HepG2 (cell line): ENCODE data around the gene NEURL1. TPM values are rescaled to one million over a fixed set of nuclear protein-coding genes. Genes with fewer than 3 reads are reported as not detected.

ENCODE experiments used
- ATAC-seq: fragments of 200-7000 bp; cut with Tn5 transposase; 3 replicates; pipeline ENCODE4 v1.9.1; 2020; ENCODE audit warnings: mild to moderate bottlenecking, moderate library complexity
- BruUV-seq: library from RNA; stranded (reverse); fragments of 400-500 nt; replicated peaks from 2 replicates; lab custom pipeline; 2021; lab: Mats Ljungman, UMichigan
- CTCF ChIA-PET: fragments of 300-600 bp; formaldehyde crosslinking; extraction: SDS; loops from one replicate; lab custom pipeline; 2021; ENCODE audit warnings: low total read pairs, inconsistent platforms, low intra/inter-chr PET ratio; lab: Yijun Ruan, JAX
- POLR2A ChIA-PET: fragments of 350-600 bp; sonication (Branson Sonifier 250); formaldehyde crosslinking; loops from one replicate; lab custom pipeline; 2020; ENCODE audit warnings: antibody characterized with exemption, inconsistent platforms; lab: Yijun Ruan, JAX
- DNase-seq: peaks from one replicate; pipeline ENCODE4 v3.0.0-alpha.2; 2015; ENCODE audit warnings: low spot score
- FAIRE-seq: peaks from 3 replicates; lab custom pipeline; 2011; peaks lifted over from hg19 to GRCh38; lab: Jason Lieb, UNC
- H2AFZ ChIP-seq: one replicate; pipeline ENCODE4 v1.6.1; 2011; ENCODE audit warnings: low read length, inconsistent platforms
- H3K27ac ChIP-seq: fragments of 300-600 bp; 3 replicates; pipeline ENCODE4 v1.8.0; 2011; ENCODE audit warnings: mixed run types, mild to moderate bottlenecking, mixed read lengths, low read length, inconsistent platforms; ENCODE audit not compliant: insufficient read depth; ENCODE audit errors: extremely low read length
- H3K27me3 ChIP-seq, 2 experiments: fragments of 200-600 bp in 1 of 2; 2 replicates in 1 of 2; 3 replicates in 1 of 2; pipeline versions ENCODE4 v1.6.0 to v1.8.0; 2011; ENCODE audit warnings: low read length in 2 of 2, mild to moderate bottlenecking in 2 of 2, moderate library complexity in 2 of 2, inconsistent platforms in 1 of 2; ENCODE audit not compliant: insufficient read depth in 2 of 2, control insufficient read depth in 1 of 2
- H3K36me3 ChIP-seq, 2 experiments: fragments of 200-600 bp in 1 of 2; replicated peaks in 1 of 2; 2 replicates in 1 of 2; 3 replicates in 1 of 2; pipeline versions ENCODE4 v1.5.1 to v1.8.0; 2011; ENCODE audit warnings: low read length in 2 of 2, inconsistent platforms in 1 of 2; ENCODE audit not compliant: insufficient read depth in 2 of 2, control insufficient read depth in 1 of 2
- H3K4me1 ChIP-seq: 2 replicates; pipeline ENCODE4 v1.5.1; 2012; ENCODE audit warnings: low read length, inconsistent platforms; ENCODE audit not compliant: insufficient read depth
- H3K4me2 ChIP-seq: 2 replicates; pipeline ENCODE4 v1.6.0; 2011; ENCODE audit warnings: low read depth, low read length, inconsistent platforms
- H3K4me3 ChIP-seq, 3 experiments: fragments of 200-600 bp in 1 of 3; sonication (generic), shearing (Covaris generic) in 1 of 3; replicated peaks in 1 of 3; 2 replicates each; pipeline ENCODE4 v1.5.1; 2011 to 2016; ENCODE audit warnings: low read length in 3 of 3, inconsistent platforms in 2 of 3, low read depth in 2 of 3, mild to moderate bottlenecking in 2 of 3, control low read depth in 1 of 3, mixed read lengths in 1 of 3; ENCODE audit not compliant: insufficient read depth in 1 of 3
- H3K79me2 ChIP-seq: one replicate; pipeline ENCODE4 v1.6.1; 2011; ENCODE audit warnings: low read length, inconsistent platforms; ENCODE audit not compliant: insufficient read depth
- H3K9ac ChIP-seq: 2 replicates; pipeline ENCODE4 v1.6.0; 2011; ENCODE audit warnings: mild to moderate bottlenecking, low read depth, low read length, inconsistent platforms; ENCODE audit not compliant: insufficient read depth
- H3K9me3 ChIP-seq: 2 replicates; pipeline ENCODE4 v1.5.1; 2012; ENCODE audit warnings: mild to moderate bottlenecking, low read length
- H4K20me1 ChIP-seq: 2 replicates; pipeline ENCODE4 v1.6.0; 2011; ENCODE audit warnings: inconsistent platforms, mild to moderate bottlenecking, low read length, moderate library complexity; ENCODE audit not compliant: insufficient read depth
- ATF7-NPFF ChIP-seq: sonication (generic); formaldehyde crosslinking; IDR thresholded peaks from 2 replicates; pipeline ENCODE4 v1.8.1; 2023; ENCODE audit warnings: mild to moderate bottlenecking, low read depth, missing genetic modification reagents, moderate library complexity
- CAMTA2 ChIP-seq: sonication (generic); formaldehyde crosslinking; IDR thresholded peaks from 2 replicates; pipeline ENCODE4 v1.4.0; 2020; ENCODE audit warnings: mild to moderate bottlenecking, missing genetic modification reagents, borderline replicate concordance
- DNMT1 ChIP-seq: sonication (generic); formaldehyde crosslinking; IDR thresholded peaks from 2 replicates; pipeline ENCODE4 v1.5.1; 2020; ENCODE audit warnings: mild to moderate bottlenecking, missing genetic modification reagents
- EED ChIP-seq: sonication (generic); formaldehyde crosslinking; IDR thresholded peaks from 2 replicates; pipeline ENCODE4 v1.5.0; 2020; ENCODE audit warnings: mild to moderate bottlenecking, missing genetic modification reagents
- SSRP1 ChIP-seq: IDR thresholded peaks from 2 replicates; pipeline ENCODE4 v1.6.1; 2016; ENCODE audit warnings: control low read depth
- YEATS2 ChIP-seq: sonication (generic); formaldehyde crosslinking; IDR thresholded peaks from 2 replicates; pipeline ENCODE4 v1.4.0; 2020; ENCODE audit warnings: missing genetic modification reagents, borderline replicate concordance
- ZBTB3 ChIP-seq: sonication (generic); formaldehyde crosslinking; IDR thresholded peaks from 2 replicates; pipeline ENCODE4 v1.4.0; 2020; ENCODE audit warnings: low read depth, mild to moderate bottlenecking, moderate library complexity, missing genetic modification reagents, borderline replicate concordance
- ZNF569 ChIP-seq: sonication (generic); formaldehyde crosslinking; IDR thresholded peaks from 2 replicates; pipeline ENCODE4 v1.5.0; 2020; ENCODE audit warnings: mild to moderate bottlenecking, missing genetic modification reagents, moderate library complexity, borderline replicate concordance
- ZNF7 ChIP-seq: IDR thresholded peaks from 2 replicates; pipeline ENCODE4 v1.6.1; 2016; ENCODE audit warnings: missing biosample characterization, missing genetic modification reagents
- ZNF720 ChIP-seq: sonication (generic); formaldehyde crosslinking; IDR thresholded peaks from 2 replicates; pipeline ENCODE4 v1.4.0; 2020; ENCODE audit warnings: missing genetic modification reagents
- ZNF724P ChIP-seq: sonication (generic); formaldehyde crosslinking; IDR thresholded peaks from 2 replicates; pipeline ENCODE4 v1.8.0; 2022; ENCODE audit warnings: missing genetic modification reagents, borderline replicate concordance
- ZNF773 ChIP-seq: sonication (generic); formaldehyde crosslinking; IDR thresholded peaks from 2 replicates; pipeline ENCODE4 v1.4.0; 2020; ENCODE audit warnings: missing genetic modification reagents, borderline replicate concordance
- ZNF816 ChIP-seq: sonication (generic); formaldehyde crosslinking; IDR thresholded peaks from 2 replicates; pipeline ENCODE4 v1.8.0; 2022; ENCODE audit warnings: missing genetic modification reagents, mild to moderate bottlenecking, borderline replicate concordance
- WGBS: methylation state at CpG from one replicate; pipeline ENCODE4 v1.1.6; 2017; ENCODE audit warnings: low lambda C conversion rate; 5-methylcytosine and 5-hydroxymethylcytosine counted together
- in situ Hi-C: cut with HindIII; loops from 2 replicates; pipeline ENCODE4 v1.10.0; 2017; ENCODE audit warnings: low pct_unique_long_range_greater_than_20kb; ENCODE audit not compliant: extremely low pct_ligation_motif_present
- intact Hi-C: fragments of 100-400 bp; cut with micrococcal nuclease; formaldehyde crosslinking; loops from one replicate; pipeline ENCODE4 v1.10.0; 2022; ENCODE audit not compliant: unreplicated experiment
- polyA plus RNA-seq, 8 experiments: library from polyadenylated mRNA; depleted of rRNA in 3 of 8; stranded (reverse) in 7 of 8; unstranded in 1 of 8; fragments of >200 nt; fragmentation: Illumina TruSeq in 4 of 8; extraction: Trizol in 4 of 8; gene quantifications; 2 replicates each; pipeline versions ENCODE4 v1.2.1 to v1.2.3, GENCODE V29; 2011 to 2016; ENCODE audit warnings: low read depth in 4 of 8, missing spikeins in 1 of 8, mixed read lengths in 1 of 8; ENCODE audit not compliant: insufficient read depth in 1 of 8
- total RNA-seq, 5 experiments: library from RNA; depleted of rRNA; stranded (reverse); fragments of >200 nt; fragmentation: Illumina TruSeq; extraction: Trizol; gene quantifications; 2 replicates each; pipeline ENCODE4 v1.2.3, GENCODE V29; 2016; ENCODE audit warnings: low read depth in 1 of 5
- TF ChIP-seq, protein P1 (sequence below): sonication (generic); IDR thresholded peaks from 2 replicates; pipeline ENCODE4 v1.6.1; 2016; ENCODE audit warnings: low read depth, borderline replicate concordance
- TF ChIP-seq, protein P2 (sequence below): sonication (generic); formaldehyde crosslinking; IDR thresholded peaks from 2 replicates; pipeline ENCODE4 v1.4.0; 2020; ENCODE audit warnings: missing genetic modification reagents, borderline replicate concordance
- TF ChIP-seq, protein P3 (sequence below): sonication (generic); formaldehyde crosslinking; IDR thresholded peaks from 2 replicates; pipeline ENCODE4 v1.4.0; 2020; ENCODE audit warnings: missing genetic modification reagents, borderline replicate concordance

The NEURL1 gene
- total and polyA plus RNA-seq, 2 of the 13 experiments (the other 11 are each of a cell fraction or from before 2014, with no cell fraction given): not detected

DNA sequence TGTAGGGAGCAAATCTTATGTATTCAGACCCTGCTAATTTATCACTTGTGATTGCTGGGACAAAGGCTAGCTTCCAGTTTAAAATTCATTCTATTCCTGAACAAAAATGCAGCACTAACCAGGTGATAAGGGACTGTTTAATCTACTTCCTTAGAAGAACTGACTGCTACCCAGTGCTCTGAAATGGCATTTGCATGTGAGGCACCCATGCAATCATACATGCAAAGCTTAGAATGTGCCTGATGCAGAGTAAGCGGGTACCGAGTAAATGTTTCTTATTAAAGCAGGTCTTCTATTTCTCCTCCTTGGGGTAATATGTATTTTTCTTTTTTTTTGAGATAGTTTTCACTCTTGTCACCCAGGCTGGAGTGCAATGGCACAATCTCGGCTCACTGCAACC is 54.5 kb downstream of the NEURL1 start:
- Histone ChIP-seq H3K27me3 (peaks cover 5 to 63% of the 10 kb centered on the region in 2 experiments; a peak in 3 of 5 replicates), H3K27ac (no peak overlapping the region), H3K79me2 (no peaks in the 10 kb centered on the region), H3K9ac (no peak overlapping the region), H3K9me3 (no peaks in the 10 kb centered on the region), H3K4me2 (no peak overlapping the region), H4K20me1 (no peaks in the 10 kb centered on the region), H3K4me3 (no peak overlapping the region), H3K36me3 (no peaks in the 10 kb centered on the region), H2AFZ (no peak overlapping the region), H3K4me1 (peaks cover 12% of the 10 kb centered on the region)
- POLR2A ChIA-PET: no interaction called here
- FAIRE-seq (no peak), ATAC-seq (no peak)
- no TSS peak for BruUV-seq
- intact Hi-C loops: no loop called here
- WGBS: 63% methylated on average over 3 of the region's 3 CpGs
- TF ChIP-seq ZNF816 (CRISPR knock-in tag) (no peak), CAMTA2 (no peak), ZNF720 (CRISPR knock-in tag) (no peak), ZBTB3 (CRISPR knock-in tag) (no peak), ZNF773 (CRISPR knock-in tag) (no peak), SSRP1 (CRISPR knock-in tag) (no peak), ZNF7 (CRISPR knock-in tag) (no peak), ZNF569 (no peak), YEATS2 (CRISPR knock-in tag) (no peak), ATF7-NPFF (CRISPR knock-in tag) (no peak), EED (CRISPR knock-in tag) (no peak), DNMT1 (CRISPR knock-in tag) (no peak), ZNF724P (CRISPR knock-in tag) (no peak)
- TF ChIP-seq, protein P1, sequence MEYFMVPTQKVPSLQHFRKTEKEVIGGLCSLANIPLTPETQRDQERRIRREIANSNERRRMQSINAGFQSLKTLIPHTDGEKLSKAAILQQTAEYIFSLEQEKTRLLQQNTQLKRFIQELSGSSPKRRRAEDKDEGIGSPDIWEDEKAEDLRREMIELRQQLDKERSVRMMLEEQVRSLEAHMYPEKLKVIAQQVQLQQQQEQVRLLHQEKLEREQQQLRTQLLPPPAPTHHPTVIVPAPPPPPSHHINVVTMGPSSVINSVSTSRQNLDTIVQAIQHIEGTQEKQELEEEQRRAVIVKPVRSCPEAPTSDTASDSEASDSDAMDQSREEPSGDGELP: no peak
- TF ChIP-seq, protein P2, sequence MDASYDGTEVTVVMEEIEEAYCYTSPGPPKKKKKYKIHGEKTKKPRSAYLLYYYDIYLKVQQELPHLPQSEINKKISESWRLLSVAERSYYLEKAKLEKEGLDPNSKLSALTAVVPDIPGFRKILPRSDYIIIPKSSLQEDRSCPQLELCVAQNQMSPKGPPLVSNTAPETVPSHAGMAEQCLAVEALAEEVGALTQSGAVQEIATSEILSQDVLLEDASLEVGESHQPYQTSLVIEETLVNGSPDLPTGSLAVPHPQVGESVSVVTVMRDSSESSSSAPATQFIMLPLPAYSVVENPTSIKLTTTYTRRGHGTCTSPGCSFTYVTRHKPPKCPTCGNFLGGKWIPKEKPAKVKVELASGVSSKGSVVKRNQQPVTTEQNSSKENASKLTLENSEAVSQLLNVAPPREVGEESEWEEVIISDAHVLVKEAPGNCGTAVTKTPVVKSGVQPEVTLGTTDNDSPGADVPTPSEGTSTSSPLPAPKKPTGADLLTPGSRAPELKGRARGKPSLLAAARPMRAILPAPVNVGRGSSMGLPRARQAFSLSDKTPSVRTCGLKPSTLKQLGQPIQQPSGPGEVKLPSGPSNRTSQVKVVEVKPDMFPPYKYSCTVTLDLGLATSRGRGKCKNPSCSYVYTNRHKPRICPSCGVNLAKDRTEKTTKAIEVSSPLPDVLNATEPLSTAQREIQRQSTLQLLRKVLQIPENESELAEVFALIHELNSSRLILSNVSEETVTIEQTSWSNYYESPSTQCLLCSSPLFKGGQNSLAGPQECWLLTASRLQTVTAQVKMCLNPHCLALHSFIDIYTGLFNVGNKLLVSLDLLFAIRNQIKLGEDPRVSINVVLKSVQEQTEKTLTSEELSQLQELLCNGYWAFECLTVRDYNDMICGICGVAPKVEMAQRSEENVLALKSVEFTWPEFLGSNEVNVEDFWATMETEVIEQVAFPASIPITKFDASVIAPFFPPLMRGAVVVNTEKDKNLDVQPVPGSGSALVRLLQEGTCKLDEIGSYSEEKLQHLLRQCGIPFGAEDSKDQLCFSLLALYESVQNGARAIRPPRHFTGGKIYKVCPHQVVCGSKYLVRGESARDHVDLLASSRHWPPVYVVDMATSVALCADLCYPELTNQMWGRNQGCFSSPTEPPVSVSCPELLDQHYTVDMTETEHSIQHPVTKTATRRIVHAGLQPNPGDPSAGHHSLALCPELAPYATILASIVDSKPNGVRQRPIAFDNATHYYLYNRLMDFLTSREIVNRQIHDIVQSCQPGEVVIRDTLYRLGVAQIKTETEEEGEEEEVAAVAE (CRISPR knock-in tag): no peak
- TF ChIP-seq, protein P3, sequence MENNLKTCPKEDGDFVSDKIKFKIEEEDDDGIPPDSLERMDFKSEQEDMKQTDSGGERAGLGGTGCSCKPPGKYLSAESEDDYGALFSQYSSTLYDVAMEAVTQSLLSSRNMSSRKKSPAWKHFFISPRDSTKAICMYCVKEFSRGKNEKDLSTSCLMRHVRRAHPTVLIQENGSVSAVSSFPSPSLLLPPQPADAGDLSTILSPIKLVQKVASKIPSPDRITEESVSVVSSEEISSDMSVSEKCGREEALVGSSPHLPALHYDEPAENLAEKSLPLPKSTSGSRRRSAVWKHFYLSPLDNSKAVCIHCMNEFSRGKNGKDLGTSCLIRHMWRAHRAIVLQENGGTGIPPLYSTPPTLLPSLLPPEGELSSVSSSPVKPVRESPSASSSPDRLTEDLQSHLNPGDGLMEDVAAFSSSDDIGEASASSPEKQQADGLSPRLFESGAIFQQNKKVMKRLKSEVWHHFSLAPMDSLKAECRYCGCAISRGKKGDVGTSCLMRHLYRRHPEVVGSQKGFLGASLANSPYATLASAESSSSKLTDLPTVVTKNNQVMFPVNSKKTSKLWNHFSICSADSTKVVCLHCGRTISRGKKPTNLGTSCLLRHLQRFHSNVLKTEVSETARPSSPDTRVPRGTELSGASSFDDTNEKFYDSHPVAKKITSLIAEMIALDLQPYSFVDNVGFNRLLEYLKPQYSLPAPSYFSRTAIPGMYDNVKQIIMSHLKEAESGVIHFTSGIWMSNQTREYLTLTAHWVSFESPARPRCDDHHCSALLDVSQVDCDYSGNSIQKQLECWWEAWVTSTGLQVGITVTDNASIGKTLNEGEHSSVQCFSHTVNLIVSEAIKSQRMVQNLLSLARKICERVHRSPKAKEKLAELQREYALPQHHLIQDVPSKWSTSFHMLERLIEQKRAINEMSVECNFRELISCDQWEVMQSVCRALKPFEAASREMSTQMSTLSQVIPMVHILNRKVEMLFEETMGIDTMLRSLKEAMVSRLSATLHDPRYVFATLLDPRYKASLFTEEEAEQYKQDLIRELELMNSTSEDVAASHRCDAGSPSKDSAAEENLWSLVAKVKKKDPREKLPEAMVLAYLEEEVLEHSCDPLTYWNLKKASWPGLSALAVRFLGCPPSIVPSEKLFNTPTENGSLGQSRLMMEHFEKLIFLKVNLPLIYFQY: no peak
- TF ChIP-seq, all 625 proteins: peak for 0
- no peak for DNase-seq
- CTCF ChIA-PET: no interaction called here
- in situ Hi-C loops: no loop called here
